Right atrium auricular region (tissue), 2 donors: ENCODE measurements around the gene ALDOC. TPM values are rescaled to one million over a fixed set of nuclear protein-coding genes. Genes with fewer than 3 reads are reported as not detected.

Source experiments
- DNase-seq: peaks from one replicate; pipeline ENCODE4 v3.0.0-alpha.2; 2019; ENCODE audit warnings: low spot score
- H3K27ac ChIP-seq, 2 donors: fragments of 200-600 bp; sonication (generic); 1 replicate in 1 of 2; 2 replicates in 1 of 2; pipeline ENCODE4 v1.5.1; 2016 to 2019
- H3K27me3 ChIP-seq, 2 donors: fragments of 200-600 bp; sonication (generic); one replicate each; pipeline versions ENCODE4 v1.5.1 to v1.6.0; 2017 to 2019
- H3K36me3 ChIP-seq: fragments of 200-600 bp; sonication (generic); one replicate; pipeline ENCODE4 v1.5.1; 2016
- H3K4me1 ChIP-seq, 2 donors: fragments of 200-600 bp; sonication (generic); one replicate each; pipeline versions ENCODE4 v1.5.1 to v1.6.0; 2017 to 2019
- H3K4me3 ChIP-seq, 2 donors: fragments of 200-600 bp; sonication (generic); 1 replicate in 1 of 2; 2 replicates in 1 of 2; pipeline ENCODE4 v1.5.1; 2017 to 2019; ENCODE audit warnings: mild to moderate bottlenecking in 1 of 2, moderate library complexity in 1 of 2
- H3K9me3 ChIP-seq, 2 donors: fragments of 200-600 bp; sonication (generic); one replicate each; pipeline ENCODE4 v1.5.1; 2019
- total RNA-seq, 2 donors: library from RNA; depleted of rRNA; stranded (reverse); fragments of >200 nt; gene quantifications; one replicate each; pipeline ENCODE4 v1.1.0, GENCODE V29; 2016
- TF ChIP-seq, protein P1 (sequence below), 2 donors: fragments of 200-600 bp; sonication (generic); IDR thresholded peaks; one replicate each; pipeline ENCODE4 v1.5.1; 2019; ENCODE audit warnings: antibody characterized with exemption in 2 of 2

Gene ALDOC
- total RNA-seq, 2 donors from 2014 or later, result 355 to 363 TPM

DNA sequence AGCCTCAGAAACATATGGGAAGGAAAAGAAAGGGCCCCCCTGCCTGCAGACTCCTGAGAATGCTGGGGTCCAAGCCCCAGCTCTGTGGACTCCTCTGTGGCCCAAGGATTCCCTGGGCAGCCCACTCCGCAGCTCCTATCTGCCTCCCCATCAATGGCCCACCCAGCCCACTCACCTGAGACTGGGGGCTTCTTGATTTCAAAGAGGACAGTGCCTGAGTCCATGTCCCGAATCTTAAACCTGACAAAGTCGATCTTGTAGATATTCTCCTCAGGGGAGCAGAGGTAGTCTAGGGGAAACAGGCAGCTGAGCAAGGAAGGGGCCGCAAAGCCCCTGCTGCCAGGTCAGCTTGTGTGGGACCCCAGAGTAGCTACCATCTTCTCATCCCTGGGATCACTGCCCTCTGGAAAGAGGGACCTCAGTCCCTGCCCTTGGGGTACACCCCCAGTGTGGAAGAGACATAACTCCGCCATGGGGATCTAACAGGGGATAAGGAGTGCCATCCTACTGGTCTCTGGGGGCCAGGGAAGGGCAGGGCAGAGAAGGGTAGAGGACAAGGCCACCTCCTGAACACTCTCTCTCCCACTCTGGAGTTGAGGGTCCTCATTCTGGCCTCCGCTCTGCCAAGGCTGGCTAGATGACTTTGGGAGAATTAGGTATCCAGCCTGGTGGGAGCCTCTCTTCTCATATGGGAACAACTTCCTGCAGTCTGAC lies 28.1 kb downstream of the ALDOC start:
- Histone ChIP-seq H3K4me1 (peaks cover 0 to 25% of the 10 kb centered on the region in 2 donors), H3K9me3 (no peaks in the 10 kb centered on the region), H3K27me3 (no peaks in the 10 kb centered on the region), H3K27ac (no peak overlapping the region), H3K4me3 (no peak overlapping the region), H3K36me3 (peaks cover 13% of the 10 kb centered on the region)
- TF ChIP-seq, protein P1, sequence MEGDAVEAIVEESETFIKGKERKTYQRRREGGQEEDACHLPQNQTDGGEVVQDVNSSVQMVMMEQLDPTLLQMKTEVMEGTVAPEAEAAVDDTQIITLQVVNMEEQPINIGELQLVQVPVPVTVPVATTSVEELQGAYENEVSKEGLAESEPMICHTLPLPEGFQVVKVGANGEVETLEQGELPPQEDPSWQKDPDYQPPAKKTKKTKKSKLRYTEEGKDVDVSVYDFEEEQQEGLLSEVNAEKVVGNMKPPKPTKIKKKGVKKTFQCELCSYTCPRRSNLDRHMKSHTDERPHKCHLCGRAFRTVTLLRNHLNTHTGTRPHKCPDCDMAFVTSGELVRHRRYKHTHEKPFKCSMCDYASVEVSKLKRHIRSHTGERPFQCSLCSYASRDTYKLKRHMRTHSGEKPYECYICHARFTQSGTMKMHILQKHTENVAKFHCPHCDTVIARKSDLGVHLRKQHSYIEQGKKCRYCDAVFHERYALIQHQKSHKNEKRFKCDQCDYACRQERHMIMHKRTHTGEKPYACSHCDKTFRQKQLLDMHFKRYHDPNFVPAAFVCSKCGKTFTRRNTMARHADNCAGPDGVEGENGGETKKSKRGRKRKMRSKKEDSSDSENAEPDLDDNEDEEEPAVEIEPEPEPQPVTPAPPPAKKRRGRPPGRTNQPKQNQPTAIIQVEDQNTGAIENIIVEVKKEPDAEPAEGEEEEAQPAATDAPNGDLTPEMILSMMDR (IDR thresholded peaks at IDR 0.05), result no peak
- no peak for DNase-seq

DNA sequence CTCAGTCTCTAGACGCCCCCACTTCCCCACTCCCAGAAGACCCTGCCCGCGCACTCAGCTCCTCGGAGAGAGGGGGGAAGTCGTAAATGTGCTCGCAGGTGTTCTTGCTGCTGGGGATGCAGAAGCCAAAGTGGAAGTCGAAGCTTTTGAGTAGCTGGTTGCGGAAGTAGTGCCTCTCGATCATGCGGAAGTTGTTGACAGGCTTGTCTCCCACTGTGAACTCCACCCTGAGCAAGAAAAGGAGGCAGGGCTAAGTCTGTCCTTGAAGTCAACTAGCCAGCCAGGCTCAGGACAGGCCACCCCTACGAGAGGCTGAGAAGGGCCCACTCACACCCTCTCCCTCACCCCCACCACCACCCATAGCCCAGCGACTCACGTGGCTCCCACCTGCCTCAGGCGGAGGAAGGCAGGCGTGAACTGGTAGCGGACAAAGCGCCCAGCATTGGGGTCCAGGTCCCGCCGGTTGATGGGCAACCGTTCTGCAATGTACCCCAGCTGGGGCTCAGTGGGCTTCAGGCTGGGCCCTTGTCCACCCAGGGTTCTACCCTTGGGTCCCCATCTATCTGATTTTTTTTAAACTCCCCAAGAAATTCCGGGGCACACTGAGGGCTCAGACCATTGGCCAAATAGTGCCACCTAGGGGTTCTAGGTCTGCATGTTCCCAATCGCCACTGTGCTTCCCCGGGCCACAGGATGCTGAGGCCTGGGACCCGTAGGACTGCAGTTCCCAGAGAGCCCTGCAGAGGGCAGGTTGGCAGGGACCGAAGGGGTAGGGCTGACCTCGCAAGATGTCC lies 28.9 kb downstream of the ALDOC start:
- TF ChIP-seq, protein P1 (IDR thresholded peaks at IDR 0.05), result peak; percentile 85 to 89
- Histone ChIP-seq H3K4me1 (peaks cover 0 to 23% of the 10 kb centered on the region in 2 donors), H3K36me3 (peaks cover 12% of the 10 kb centered on the region), H3K27ac (no peak overlapping the region), H3K27me3 (no peaks in the 10 kb centered on the region), H3K4me3 (no peak overlapping the region), H3K9me3 (no peaks in the 10 kb centered on the region)
- peak; percentile 73 for DNase-seq

DNA sequence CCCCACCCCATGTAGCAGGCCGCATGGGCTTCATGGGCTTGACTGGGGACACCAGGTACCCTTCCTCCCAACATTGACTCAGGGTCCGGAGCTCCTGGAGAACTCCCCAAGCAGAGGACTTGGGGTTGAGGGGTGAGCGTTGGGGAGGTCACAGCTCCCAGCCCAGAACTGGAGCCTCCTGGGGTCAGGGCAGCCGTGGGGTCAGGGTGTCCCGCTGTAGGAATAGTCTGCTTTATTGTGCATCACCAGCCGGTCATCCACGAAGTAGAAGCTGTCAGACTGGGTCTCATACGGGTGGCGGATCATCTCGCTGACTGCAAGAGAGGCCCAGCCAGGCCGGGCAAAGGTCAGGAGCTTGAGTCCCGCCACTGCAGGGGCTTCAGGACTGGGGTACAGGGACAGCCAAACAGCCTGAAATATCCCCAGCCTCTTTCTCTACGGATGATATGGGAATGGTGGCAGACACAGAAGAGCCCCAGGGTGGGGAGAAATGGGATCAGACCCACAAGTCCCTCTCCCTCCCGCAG lies 29.5 kb downstream of the ALDOC start:
- DNase-seq, result no peak
- Histone ChIP-seq H3K4me1 (peaks cover 0 to 19% of the 10 kb centered on the region in 2 donors), H3K27ac (no peak overlapping the region), H3K36me3 (peaks cover 12% of the 10 kb centered on the region), H3K4me3 (no peak overlapping the region), H3K9me3 (no peaks in the 10 kb centered on the region), H3K27me3 (no peaks in the 10 kb centered on the region)
- TF ChIP-seq, protein P1 (IDR thresholded peaks at IDR 0.05), result no peak

DNA sequence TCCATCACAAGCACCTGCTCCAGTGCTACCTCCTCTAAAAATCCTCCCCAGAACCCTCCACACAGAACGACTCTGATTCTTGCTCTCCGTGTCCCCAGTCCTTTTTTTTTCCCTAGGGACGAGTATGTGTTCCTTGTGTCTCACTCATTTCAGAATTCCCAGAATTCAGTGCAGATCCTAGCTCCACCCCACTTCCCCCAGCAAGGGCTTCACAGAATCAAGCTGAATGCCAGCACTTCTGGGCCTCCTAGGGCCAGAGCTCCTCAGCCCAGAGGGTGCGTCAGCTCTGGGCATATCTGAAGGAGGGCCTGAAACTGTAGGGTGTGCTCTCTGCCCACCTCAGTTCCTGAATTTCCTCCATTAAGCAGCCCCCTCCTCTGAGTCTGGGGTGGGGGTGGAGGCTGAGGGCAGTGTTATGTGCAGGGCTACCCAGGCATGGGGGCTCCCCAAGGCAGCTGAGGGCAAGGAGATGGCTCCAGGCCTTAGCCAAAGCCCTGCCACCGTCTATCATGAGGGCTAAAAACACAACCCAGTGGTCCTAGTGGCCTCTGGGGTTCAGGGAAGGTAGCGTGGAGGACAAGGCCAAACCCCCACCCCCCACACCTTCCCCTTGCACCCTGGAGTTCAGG lies 30.8 kb downstream of the ALDOC start:
- TF ChIP-seq, protein P1 (IDR thresholded peaks at IDR 0.05), result no peak
- Histone ChIP-seq H3K4me3 (no peak overlapping the region), H3K36me3 (peaks cover 12% of the 10 kb centered on the region), H3K27ac (no peak overlapping the region), H3K27me3 (no peaks in the 10 kb centered on the region), H3K4me1 (peaks cover 0 to 7% of the 10 kb centered on the region in 2 donors), H3K9me3 (no peaks in the 10 kb centered on the region)
- DNase-seq, result no peak

DNA sequence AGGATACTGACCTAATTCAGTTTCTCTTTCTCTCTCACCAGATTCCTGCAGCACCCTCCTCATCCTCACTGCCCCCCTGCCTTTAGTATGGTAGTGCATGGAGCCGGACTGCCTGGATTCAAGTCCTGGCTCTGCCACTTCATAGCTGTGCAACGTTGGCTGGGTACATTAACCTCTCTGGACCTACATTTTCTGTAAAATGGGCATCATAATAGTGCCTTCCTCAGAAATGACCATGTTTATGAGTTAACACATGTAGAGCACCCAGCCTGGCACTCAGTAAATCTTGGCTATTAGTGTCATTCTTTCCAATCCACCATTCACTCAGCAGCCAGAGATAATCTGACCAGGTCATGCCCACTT lies 31.6 kb downstream of the ALDOC start:
- peaks cover 0 to 6% of the 10 kb centered on the region in 2 donors for H3K4me1 ChIP-seq
- TF ChIP-seq, protein P1 (IDR thresholded peaks at IDR 0.05), result no peak
- H3K4me3 ChIP-seq, result no peak overlapping the region
- DNase-seq, result no peak
- peaks cover 12% of the 10 kb centered on the region for H3K36me3 ChIP-seq
- no peaks in the 10 kb centered on the region for H3K27me3 ChIP-seq
- no peak overlapping the region for H3K27ac ChIP-seq
- H3K9me3 ChIP-seq, result no peaks in the 10 kb centered on the region
